Measurements from ENCODE around the gene LCLAT1.
A peak's percentile ranks its signal among the peaks of the same experiment; 100 is the strongest.
"Not testable (repeated sequence)": the region's sequence is repeated elsewhere in the genome, so short reads cannot be mapped to it uniquely, and the experiment has no call there.

The LCLAT1 gene

DNA sequence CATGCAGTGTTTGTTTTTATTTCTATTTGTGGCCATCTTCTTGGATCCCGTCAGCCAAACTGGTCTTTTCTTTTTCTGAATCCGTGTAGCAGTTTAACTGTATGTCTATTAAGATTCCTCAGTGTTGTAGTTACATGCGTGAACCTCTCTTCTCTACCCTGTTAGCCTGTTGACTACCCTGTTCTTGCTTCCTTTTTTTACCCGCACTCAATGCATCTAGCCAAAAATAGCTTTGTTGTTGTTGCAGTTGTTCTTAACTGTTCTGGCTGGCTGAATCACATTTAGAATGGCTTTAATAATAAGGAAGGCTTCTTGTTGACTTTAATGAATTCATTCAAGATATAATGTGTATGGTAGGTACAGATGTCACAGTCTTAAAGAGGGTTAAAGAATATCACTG, 137.1 kb downstream of the LCLAT1 start:
- FAIRE-seq (no peak), DNase-seq (ENCODE audit: low spot score) (no peak)

DNA sequence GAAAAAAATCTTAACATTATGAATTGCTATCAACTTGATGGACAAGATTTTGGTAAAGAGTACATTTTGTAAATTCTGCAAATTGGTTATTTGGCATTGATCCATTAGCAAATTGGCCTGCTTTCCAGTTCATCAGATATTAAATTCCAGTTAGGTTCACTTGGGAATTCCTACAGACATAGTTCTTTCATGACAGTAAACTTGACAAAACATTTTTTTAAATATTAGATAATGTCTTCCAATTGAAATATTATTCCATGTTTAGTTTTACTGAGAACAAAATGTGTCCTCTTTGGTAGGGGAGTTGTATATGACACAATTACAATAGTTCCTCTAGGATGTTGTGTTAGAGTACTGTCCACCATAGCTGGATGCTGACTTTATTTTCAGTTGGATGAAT, 141.9 kb downstream of the LCLAT1 start:
- FAIRE-seq, result no peak
- no peak for DNase-seq (ENCODE audit: low spot score)

DNA sequence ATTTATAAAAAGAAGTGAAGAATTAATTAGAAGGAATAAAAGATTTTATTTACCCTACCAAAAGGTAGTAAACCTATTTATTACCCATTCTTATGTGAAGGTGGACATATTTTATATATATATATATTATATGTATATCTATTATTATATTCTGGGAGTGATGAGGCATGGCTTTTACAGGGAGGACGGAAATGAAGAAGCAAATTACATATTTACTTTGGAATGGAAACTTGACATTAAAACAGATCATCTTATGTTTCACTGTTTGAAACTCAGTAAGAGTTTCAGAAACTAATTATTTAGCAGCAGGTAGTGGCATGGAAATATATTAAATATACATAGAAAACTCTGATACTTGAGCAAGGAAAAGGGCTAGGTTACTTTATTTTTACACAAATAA, 143.4 kb downstream of the LCLAT1 start:
- no peak for FAIRE-seq
- DNase-seq (ENCODE audit: low spot score), result no peak

DNA sequence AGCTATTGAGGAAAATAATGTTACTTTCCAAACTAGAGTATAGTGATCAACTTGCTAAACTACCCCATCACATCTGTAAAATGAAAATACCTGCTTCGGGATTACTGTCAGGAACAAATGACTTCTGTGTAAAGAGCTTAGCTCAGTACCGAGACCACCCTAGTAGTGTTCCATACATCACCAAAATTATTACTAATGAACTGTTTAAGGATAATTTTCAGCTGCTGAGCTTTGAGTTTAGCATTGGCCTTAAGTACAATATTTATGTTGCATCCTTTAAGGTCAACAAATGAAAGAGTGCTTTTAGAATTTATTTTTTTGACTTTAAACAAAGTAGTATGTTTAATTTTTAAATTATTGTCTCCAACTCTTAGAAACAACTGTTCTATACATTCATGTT, 144.1 kb downstream of the LCLAT1 start:
- DNase-seq (ENCODE audit: low spot score) (no peak), FAIRE-seq (no peak)

DNA sequence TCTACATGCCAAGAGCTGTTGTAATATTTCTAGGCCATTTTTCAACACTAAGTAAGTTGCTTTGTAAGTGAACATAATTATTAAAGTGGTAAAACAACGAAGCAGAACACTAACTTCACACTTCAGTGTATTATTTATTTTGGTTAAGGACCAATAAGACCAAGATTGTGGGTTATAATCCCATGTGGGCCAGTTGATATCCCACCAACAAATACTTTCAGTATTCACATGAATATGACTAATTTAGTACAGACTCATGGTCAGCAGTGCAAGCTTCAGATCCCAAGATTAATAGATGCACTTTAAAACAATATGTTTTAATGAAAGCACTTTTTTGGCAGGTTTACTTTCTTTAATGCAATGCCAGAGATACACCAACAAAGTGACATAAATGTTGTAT, 154.3 kb downstream of the LCLAT1 start:
- FAIRE-seq (no peak), DNase-seq (ENCODE audit: low spot score) (no peak)

DNA sequence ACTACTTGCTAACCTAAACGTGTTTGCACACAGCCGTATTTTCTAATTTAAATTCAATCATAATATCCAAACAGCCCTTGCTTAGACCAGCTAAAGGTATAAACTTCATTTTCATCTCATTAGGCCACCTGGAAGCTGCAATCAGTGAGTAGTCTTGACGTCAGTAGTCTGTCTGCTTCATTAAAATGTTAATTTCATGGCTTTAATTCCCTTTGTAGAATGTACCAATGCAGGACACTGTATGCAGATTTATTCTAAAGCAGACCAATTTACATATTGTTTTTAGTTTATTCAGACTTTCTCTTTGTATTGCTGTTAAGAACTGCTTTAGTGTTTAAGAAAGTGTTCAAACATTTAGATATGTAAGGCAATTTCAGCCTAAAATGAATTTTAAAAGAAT, 158.2 kb downstream of the LCLAT1 start:
- FAIRE-seq, result no peak
- DNase-seq (ENCODE audit: low spot score), result no peak

DNA sequence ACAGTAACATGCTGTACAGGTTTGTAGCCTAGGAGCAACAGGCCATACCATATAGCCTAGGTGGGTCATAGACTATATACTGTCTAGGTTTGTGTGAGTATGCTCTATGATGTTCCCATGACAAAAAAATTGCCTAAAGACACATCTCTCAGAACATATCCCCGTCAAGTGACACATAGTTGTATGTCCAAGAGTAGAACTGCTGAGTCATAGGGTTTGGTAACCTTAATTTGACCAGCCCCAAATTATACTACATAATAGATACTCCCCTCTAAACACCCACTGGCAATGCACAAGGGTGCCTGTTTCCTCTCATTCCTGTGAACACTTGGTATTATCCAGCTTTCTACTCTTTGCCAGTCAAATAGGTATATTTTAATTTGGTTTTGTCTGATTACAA, 161.6 kb downstream of the LCLAT1 start:
- DNase-seq (ENCODE audit: low spot score), result no peak
- no peak for FAIRE-seq

DNA sequence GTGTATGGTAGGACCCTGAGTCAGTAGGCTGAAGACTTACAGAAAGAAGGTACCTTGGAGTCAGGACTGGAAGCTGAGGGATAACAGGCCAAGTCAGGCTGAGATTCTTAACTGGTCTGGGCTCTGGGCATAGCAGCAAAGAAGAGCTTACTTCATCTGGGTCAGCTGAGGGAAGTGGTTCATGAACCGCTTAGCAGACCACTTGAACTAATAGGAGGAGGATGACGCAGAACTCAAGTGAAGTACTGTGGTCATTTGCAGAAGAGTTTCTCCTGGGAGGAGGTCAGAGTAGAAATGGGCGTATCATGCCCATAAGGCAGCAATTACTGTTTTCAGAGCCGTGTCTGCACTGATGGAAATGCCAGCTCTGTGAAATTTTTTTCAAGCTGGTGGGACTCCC, 164.5 kb downstream of the LCLAT1 start:
- FAIRE-seq, result no peak
- DNase-seq (ENCODE audit: low spot score), result no peak

DNA sequence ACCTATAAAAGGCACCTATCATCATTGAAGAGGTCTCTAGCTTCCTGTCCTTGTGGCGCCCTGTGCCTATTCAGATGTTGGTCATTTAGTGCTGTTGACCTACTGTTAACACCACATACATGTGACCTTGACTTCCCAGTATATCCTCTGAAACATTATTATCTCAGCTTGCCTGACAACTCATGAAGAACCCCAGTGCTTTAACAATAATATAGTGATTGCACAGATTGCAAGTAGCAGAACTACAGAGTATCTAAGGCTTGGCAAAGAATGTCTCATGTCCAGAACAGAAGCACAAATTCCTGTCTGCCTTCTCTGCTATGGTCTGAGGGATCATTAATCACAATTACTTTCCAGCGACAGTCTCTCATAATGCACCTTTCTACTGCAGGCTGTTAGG, 165.3 kb downstream of the LCLAT1 start:
- DNase-seq (ENCODE audit: low spot score), result no peak
- FAIRE-seq, result no peak

DNA sequence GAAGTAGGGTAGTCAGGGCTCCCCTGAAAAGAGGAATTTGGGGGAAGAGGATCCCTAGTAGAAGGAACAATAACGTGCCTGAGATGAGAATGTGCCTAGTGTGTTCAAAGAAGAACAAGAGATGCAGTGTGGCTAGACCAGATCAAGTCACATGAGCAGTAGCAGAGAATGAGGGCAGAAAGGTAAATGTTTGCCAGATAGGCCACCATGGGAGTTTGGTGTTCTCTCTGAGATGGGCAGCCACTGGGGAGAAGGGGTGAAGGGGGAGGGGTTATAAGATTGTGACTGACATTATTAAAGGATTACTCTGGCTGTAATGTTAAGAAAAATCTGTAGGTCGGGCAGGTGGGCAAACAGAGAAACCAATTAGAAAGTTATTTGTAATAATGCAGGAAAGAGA, 166.0 kb downstream of the LCLAT1 start:
- FAIRE-seq (no peak), DNase-seq (ENCODE audit: low spot score) (no peak)

DNA sequence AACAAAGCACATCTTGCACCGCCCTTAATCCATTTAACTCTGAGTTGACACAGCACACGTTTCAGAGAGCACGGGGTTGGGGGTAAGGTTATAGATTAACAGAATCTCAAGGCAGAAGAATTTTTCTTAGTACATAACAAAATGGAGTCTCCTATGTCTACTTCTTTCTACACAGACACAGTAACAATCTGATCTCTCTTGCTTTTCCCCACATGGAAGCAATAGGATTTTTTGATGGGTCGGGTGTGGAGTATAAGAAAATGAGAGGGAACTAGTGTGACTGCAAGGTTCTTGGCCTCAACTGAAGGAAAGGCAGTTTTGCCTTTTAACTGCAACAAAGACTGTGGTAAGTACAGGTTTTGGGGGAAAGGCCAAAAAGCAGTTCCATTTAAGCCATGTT, 167.2 kb downstream of the LCLAT1 start:
- FAIRE-seq; DNase-seq (ENCODE audit: low spot score): not testable (repeated sequence)

DNA sequence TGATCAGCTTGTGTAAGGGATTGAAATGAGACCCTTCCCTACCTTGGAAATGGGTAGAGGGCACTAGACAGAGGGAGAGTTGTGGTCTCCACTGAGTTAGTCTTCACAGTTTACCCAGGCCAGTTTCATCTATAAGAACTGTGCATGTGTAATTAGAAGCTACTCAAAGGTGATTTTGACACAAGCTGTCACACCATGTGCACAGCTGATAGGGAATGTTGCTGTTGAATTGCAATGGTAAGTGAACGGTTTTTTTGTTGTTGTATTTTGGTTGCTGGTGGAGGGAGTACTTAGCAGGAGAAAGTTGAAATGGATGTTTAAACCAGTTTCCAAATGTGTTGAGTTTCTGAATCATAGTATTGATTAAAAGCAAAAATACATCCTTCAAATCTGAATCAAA, 168.9 kb downstream of the LCLAT1 start:
- DNase-seq (ENCODE audit: low spot score) (no peak), FAIRE-seq (no peak)

DNA sequence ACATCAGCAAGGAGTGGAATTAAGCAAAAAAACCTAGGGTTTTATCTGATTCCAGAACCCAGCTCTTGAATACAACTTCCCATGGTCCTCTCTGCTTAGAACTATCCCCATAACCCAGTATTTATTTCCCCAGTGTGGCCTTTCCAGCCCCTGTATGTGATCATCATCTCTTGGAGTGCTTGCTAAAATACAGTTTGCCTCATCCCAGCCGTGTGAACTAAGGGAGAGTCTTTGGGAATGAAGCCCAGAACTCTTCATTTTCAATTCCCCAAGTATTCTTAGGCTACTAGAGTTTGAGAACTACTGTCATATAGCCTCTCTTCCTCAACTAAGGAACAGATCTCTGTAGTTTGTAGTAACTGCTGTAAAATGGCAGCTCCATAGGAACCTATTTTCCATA, 173.1 kb downstream of the LCLAT1 start:
- FAIRE-seq (no peak), DNase-seq (ENCODE audit: low spot score) (no peak)

DNA sequence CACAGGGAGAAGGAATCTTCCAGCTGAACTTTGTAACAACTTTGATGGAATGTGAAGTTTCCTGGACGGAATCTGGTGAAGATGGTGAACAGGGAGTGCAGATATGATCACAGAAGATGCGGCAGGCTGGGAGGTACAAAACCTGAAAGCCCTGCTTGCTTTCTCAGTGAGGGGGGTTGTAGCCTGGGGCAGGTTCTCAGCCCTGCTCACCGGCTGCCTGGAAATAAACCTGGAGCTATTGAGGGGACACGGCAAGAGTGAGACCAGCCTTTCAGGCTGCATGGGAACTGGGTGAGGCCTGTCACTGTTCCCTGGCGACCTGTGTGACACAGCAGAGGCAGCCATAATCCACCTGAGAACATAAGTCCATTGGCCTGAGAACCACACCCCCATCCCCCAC, 174.8 kb downstream of the LCLAT1 start:
- no peak for FAIRE-seq
- DNase-seq (ENCODE audit: low spot score), result no peak

DNA sequence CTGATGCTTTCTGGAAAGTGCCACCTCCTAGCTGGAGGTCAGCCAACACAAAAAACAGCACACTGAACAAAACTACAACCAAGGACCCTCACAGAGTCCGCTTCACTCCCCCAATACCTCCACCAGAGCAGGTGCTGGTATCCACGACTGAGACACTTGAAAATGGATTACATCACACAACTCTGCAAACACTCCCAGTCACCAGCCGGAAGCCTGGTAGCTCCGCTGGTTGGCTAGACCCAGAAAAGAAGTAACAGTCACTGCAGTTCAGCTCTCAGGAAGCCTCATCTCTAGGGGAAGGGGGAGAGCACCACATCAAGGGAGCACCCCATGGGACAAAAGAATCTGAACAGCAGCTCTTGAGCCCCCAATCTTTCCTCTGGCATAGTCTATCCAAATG, 175.4 kb downstream of the LCLAT1 start:
- no peak for FAIRE-seq

DNA sequence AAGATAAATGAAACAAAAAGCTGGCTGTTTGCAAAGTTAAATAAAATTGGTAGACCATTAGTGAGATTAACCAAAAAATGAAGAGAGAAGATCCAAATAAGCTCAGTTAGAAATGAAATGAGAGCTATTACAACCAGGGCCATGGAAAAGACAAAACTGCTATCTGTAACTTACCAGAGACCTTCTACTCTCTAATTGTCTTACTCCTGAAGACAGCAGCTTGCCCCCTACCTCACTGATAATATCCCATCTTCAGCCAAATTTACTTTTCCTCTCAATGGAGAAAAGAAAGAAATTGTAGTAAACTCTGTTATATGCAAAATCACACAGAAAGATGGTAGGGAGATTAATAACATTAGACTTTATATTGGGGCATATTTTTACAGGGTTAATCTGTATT, 178.2 kb downstream of the LCLAT1 start:
- DNase-seq (ENCODE audit: low spot score) (no peak), FAIRE-seq (no peak)

More for the DNA sequence above, 175.4 kb downstream of the LCLAT1 start:
- no peak for DNase-seq (ENCODE audit: low spot score)

DNA sequence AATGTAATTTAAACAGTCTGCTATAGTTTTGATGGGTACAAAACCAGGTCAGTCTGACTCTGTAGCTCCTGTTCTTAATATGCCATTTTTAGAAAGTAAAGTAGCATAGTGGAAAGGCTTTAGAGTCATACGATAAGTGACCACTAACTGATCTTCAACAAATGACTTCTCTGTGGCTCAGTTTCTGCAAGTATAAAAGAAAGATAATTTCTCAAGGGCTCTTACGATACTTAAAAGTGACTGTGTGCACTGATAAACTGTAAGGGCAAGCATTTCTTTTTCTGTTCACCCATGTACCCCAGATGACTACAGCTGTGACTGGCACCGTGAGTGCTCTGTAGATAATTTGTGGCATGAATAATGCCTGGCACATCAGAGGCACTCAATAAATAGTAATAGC, 178.7 kb downstream of the LCLAT1 start:
- DNase-seq (ENCODE audit: low spot score) (no peak), FAIRE-seq (no peak)

DNA sequence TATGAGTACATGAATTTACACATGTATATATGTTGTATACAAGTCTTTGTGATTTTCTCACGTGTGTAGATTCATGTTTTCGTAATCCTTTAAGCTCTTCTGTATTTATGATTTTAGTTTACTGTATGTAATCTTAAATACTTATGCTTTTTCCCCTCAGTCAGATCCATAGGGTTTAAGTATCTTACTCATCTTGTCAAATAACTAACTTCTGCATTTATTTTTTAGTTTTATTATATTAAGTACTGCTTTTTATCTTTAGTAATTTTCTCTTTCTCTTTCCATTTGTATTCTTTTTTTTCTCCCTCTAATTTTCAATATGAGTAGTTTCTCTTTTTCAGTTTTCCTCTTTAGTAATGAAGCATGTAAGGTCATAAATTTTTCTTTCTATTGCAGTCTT, 179.4 kb downstream of the LCLAT1 start:
- FAIRE-seq (no peak), DNase-seq (ENCODE audit: low spot score) (no peak)

DNA sequence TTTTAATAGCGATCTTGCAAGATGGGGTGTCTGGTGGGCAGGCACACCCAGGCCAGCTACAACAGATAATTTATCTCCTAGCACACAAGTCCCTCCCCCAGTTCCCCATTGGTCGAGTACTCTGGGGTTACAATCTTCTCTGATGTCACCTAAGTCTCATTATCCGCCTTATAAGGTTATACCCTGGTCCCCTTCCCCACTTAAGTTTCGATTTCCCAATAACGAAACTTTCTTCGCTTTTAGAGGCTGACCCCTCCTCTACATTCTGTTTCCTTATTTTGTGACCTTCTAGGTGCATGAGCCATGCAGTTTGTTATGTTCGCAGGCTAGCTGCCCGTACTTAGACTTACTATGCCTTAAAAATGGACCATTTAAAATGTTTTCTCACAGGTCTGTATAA, 180.1 kb downstream of the LCLAT1 start:
- FAIRE-seq (no peak), DNase-seq (ENCODE audit: low spot score) (no peak)

DNA sequence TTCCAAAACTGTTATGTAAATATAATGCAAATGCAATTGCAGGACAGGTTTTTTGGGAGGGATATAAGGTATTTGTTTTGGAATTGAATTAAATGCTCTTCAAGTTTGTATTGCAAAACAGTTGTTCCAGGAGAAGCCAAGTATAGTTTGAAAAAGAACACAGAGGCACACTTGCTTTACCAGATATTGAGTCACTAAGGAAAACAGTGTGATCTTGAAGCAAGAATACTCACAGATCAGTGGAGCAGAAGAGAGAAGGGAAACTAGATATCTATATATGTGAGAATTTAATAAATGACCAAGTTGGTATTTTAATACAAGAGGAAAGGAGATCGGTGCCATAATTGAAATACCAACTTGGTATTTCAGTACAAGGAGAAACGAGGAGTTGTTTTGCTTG, 181.3 kb downstream of the LCLAT1 start:
- peak; percentile 90 for FAIRE-seq
- peak; percentile 35 for DNase-seq (ENCODE audit: low spot score)

DNA sequence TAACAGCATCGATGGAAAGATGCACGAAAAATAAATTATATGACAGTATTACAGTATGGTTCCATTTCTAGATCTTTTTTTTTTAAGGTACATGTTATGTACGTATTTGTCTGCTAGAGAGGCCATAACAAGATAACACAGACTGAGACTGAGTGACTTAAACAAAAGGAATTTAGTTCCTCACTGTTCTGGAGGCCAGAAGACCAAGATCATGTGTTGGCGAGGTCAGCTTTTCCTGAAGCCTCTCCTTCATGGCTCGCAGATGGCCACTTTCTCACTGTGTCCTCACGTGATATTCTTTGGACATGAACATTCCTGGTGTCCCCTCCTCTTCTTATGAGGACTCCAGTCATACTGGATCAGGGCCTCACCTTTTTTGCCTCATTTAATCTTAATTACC, 182.8 kb downstream of the LCLAT1 start:
- DNase-seq (ENCODE audit: low spot score) (peak; percentile 48), FAIRE-seq (peak; percentile 29)

DNA sequence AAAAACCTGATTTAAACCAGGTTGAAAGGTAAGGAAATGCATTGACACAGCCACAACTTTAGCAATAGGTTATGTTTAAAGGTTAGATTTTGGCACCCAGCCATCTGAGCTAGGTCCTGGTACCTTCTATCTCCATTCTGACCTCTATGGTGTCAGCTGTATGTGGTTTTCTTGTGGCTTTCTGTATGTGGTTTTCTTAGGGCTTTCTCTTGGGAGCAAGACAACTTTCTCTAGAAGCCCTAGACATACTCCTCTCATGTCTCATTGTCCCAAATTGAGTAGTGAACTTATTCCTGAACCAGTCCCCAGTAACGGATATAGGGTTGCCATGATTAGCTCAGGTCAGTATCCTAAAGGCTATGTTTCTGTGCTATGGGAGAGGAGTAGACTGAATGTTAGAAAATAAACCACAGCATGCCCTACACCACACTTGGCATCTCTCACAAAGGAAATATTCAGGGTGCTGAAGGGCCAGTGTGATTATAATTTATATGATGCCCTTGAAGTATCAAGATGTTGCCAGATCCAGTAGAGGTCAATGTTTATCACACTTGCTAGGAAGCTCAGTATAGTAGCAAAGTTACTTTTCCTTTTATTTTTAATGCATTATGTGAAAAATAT, 184.1 kb downstream of the LCLAT1 start:
- FAIRE-seq (peak; percentile 90), DNase-seq (ENCODE audit: low spot score) (peak; percentile 65)

DNA sequence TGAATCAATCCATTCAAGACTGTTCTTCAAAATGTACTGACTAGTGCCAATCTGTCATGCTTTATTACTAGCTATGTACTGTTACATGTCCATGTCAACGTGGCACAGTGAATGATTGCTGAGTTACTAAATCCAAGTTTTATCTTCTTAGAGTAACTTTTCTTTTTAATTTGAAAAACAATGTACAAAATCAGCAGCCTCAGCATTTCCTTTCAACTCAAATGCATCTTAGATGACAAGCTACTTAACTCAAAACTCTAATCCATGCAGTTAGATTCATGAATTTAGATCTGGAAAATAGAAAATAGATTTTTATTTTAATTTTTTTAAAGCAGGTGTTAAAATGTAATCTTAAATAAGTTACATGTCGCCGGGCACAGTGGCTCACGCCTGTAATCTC, 186.0 kb downstream of the LCLAT1 start:
- DNase-seq (ENCODE audit: low spot score) (no peak), FAIRE-seq (no peak)

DNA sequence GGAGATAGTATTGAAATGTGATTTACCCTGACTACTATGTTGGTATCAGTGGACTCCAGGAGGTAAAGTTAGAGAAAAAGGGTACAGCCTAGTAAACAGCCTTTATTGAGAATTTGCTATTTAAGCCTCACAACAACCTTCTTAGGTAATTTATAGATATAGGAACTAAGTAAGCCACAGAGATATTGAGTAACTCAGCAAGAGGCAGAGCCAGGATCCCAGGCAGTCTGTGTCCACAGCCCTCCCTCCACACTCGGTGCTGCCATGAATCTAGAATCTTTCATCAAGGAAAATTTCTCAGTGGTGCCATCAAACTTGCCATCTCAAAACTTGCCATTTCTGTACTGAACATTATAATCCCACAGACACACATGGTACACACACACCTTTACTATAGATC, 189.3 kb downstream of the LCLAT1 start:
- FAIRE-seq (no peak), DNase-seq (ENCODE audit: low spot score) (no peak)

Data from RCC 7860 (cell line).